Measurements from ENCODE around the gene GNAQ. TPM values are rescaled to one million over a fixed set of nuclear protein-coding genes. Genes with fewer than 3 reads are reported as not detected.

Gene GNAQ
- total and polyA plus RNA-seq, 2 of the 4 experiments (the other 2 are of a cell fraction) = 23.1 to 50.7 TPM

- no peak overlapping the region for H2AK9ac ChIP-seq (replicated peaks; ENCODE audit: low read depth, low read length, poor library complexity)
- ATAC-seq (ENCODE audit: low read depth) (peak; percentile 32; the same call in 1 of the 2 replicates), DNase-seq (no peak)
- no peak overlapping the region for H3K9ac ChIP-seq (ENCODE audit: low read depth, low read length)
- intact Hi-C loops (cut with micrococcal nuclease) = no loop called here
- no peak overlapping the region for H2BK120ac ChIP-seq (ENCODE audit: low read depth, low read length)
- no CpG with 5 or more reads among the region's 1 CpG for WGBS, 2 experiments (ENCODE audit: extremely low coverage in 2 of 2, insufficient read length in 1 of 2)
- no peak overlapping the region for H2BK15ac ChIP-seq (ENCODE audit: low read depth, low read length)
- H3K4me2 ChIP-seq (ENCODE audit: low read depth, low read length) = no peak overlapping the region
- H3K4me3 ChIP-seq (ENCODE audit: insufficient read depth, low read depth, low read length) = no peak overlapping the region
- no peak overlapping the region for H3K56ac ChIP-seq (ENCODE audit: extremely low read depth, insufficient read depth, low read length)
- in situ Hi-C loops (cut with MboI; ENCODE audit: low sequenced_read_pairs) = no loop called here
- no peak overlapping the region for H4K91ac ChIP-seq (ENCODE audit: insufficient read depth, low read depth, low read length)
- no peak overlapping the region for H2BK5ac ChIP-seq (ENCODE audit: low read depth, low read length, poor library complexity, severe bottlenecking)
- ChIA-PET POLR2A (ENCODE audit: unreplicated experiment) (no interaction called here), CTCF (interaction anchor here (0.8 kb wide), 1 partner anchor 10 kb away, joined by 3 read pairs; no protein-coding TSS in a partner anchor)
- no peak overlapping the region for H3K18ac ChIP-seq (ENCODE audit: low read depth, low read length)
- H3K4me1 ChIP-seq (ENCODE audit: control insufficient read depth, insufficient read depth, low read length) = peaks cover 8% of the 10 kb centered on the region
- dilution Hi-C loops (cut with HindIII; ENCODE audit: low sequenced_read_pairs, unreplicated experiment) = no loop called here
- H2AK5ac ChIP-seq (ENCODE audit: low read depth, low read length) = no peak overlapping the region
- H3K14ac ChIP-seq (replicated peaks; ENCODE audit: low read depth, low read length) = no peak overlapping the region
- H3K9me1 ChIP-seq (ENCODE audit: insufficient read depth, low read length) = peaks cover 4% of the 10 kb centered on the region; the same call in 1 of the 2 replicates
- no peaks in the 10 kb centered on the region for H3K36me3 ChIP-seq (ENCODE audit: control insufficient read depth, insufficient read depth, low read length)
- H2BK20ac ChIP-seq (ENCODE audit: low read depth, low read length) = no peak overlapping the region
- TF ChIP-seq FOS (IDR thresholded peaks at IDR 0.05; ENCODE audit: low read depth, low read length) (no peak), ELK1 (IDR thresholded peaks at IDR 0.05; ENCODE audit: borderline replicate concordance, low read depth, low read length) (no peak)
- H3K23ac ChIP-seq (ENCODE audit: low read depth, low read length) = no peak overlapping the region
- peaks cover 33 to 37% of the 10 kb centered on the region in 2 experiments for H3K79me1 ChIP-seq (ENCODE audit: low read depth in 1 of 2, low read length in 2 of 2)
- no TSS peak for BruUV-seq (replicated peaks)
- peaks cover 9% of the 10 kb centered on the region; the same call in 1 of the 2 replicates for H4K20me1 ChIP-seq (ENCODE audit: insufficient read depth, low read length)
- no peaks in the 10 kb centered on the region for H3K9me3 ChIP-seq (ENCODE audit: control insufficient read depth, insufficient read depth, low read length)
- no peak overlapping the region for H4K8ac ChIP-seq (ENCODE audit: low read depth in 2 of 2, low read length in 2 of 2)
- no peak overlapping the region for H2AFZ ChIP-seq (replicated peaks; ENCODE audit: low read length, poor library complexity)
- H4K5ac ChIP-seq (ENCODE audit: low read depth, low read length) = no peak overlapping the region
- H3K27ac ChIP-seq (ENCODE audit: insufficient read depth, low read length) = no peak overlapping the region
- no peaks in the 10 kb centered on the region for H3K27me3 ChIP-seq (ENCODE audit: control insufficient read depth, insufficient read depth, low read length)
- H3K4ac ChIP-seq (ENCODE audit: low read depth, low read length) = no peak overlapping the region
Measured at GRCh38 chr9:77906991-77907390, 124.6 kb downstream of the GNAQ start.

Data from IMR-90 (cell line).